K562 (cell line): ENCODE data around the gene HBB. TPM values are rescaled to one million over a fixed set of nuclear protein-coding genes. Genes with fewer than 3 reads are reported as not detected.

Experiments used
- ARID1B ChIP-seq: fragments of 450-650 bp; IDR thresholded peaks from 2 replicates; pipeline ENCODE4 v1.6.1; 2016; ENCODE audit warnings: antibody characterized with exemption, mild to moderate bottlenecking, inconsistent platforms
- BHLHE40 ChIP-seq: IDR thresholded peaks from 2 replicates; pipeline ENCODE4 v1.6.1; 2011; ENCODE audit warnings: low read length, improper control_type of control experiment
- CBFA2T2 ChIP-seq: fragments of 450-650 bp; conservative IDR thresholded peaks from 2 replicates; pipeline ENCODE4 v1.6.1; 2017; ENCODE audit warnings: mild to moderate bottlenecking
- CREM ChIP-seq: IDR thresholded peaks from 2 replicates; pipeline ENCODE4 v1.6.1; 2014; ENCODE audit warnings: antibody characterized with exemption, low read depth
- ELF1 ChIP-seq: fragments of 200-800 bp; sonication (Bioruptor generic); IDR thresholded peaks from 2 replicates; pipeline ENCODE4 v1.6.1; 2016; ENCODE audit warnings: missing genetic modification characterization, missing compliant biosample characterization
- ESRRB ChIP-seq: fragments of 250-450 bp; sonication (Bioruptor Pico); IDR thresholded peaks from 2 replicates; pipeline ENCODE4 v1.5.0; 2020; ENCODE audit warnings: mild to moderate bottlenecking, moderate library complexity, borderline replicate concordance
- FOS ChIP-seq: IDR thresholded peaks from 3 replicates; pipeline ENCODE4 v1.6.1; 2011; ENCODE audit not compliant: insufficient read length; ENCODE audit errors: extremely low read depth
- GATA2 ChIP-seq: sonication (generic); formaldehyde crosslinking; IDR thresholded peaks from 2 replicates; pipeline ENCODE4 v1.4.0; 2020; ENCODE audit warnings: mild to moderate bottlenecking, missing genetic modification reagents
- GTF2E2 ChIP-seq: fragments of 200-800 bp; sonication (Bioruptor generic); IDR thresholded peaks from 2 replicates; pipeline ENCODE4 v1.6.1; 2016; ENCODE audit warnings: missing genetic modification characterization, missing compliant biosample characterization
- KLF6 ChIP-seq: fragments of 250-450 bp; sonication (Bioruptor Pico); IDR thresholded peaks from 2 replicates; pipeline ENCODE4 v1.4.0; 2020; ENCODE audit warnings: mild to moderate bottlenecking, moderate library complexity, borderline replicate concordance
- LEF1 ChIP-seq: fragments of 450-650 bp; IDR thresholded peaks from 2 replicates; pipeline ENCODE4 v1.6.1; 2016; ENCODE audit warnings: mild to moderate bottlenecking
- MCM3 ChIP-seq: fragments of 450-650 bp; IDR thresholded peaks from 2 replicates; pipeline ENCODE4 v1.6.1; 2016
- NCOR1 ChIP-seq: fragments of 450-650 bp; IDR thresholded peaks from 2 replicates; pipeline ENCODE4 v1.6.1; 2016; ENCODE audit warnings: mild to moderate bottlenecking, moderate library complexity
- NELFE ChIP-seq: IDR thresholded peaks from 2 replicates; pipeline ENCODE4 v1.6.1; 2011; ENCODE audit warnings: mild to moderate bottlenecking; ENCODE audit not compliant: insufficient read depth, insufficient read length
- NFATC3 ChIP-seq: fragments of 450-650 bp; IDR thresholded peaks from 2 replicates; pipeline ENCODE4 v1.6.1; 2017; ENCODE audit warnings: mild to moderate bottlenecking
- NFIC ChIP-seq: fragments of 450-650 bp; IDR thresholded peaks from 2 replicates; pipeline ENCODE4 v1.6.1; 2017; ENCODE audit warnings: mild to moderate bottlenecking, inconsistent platforms
- PHF20 ChIP-seq: fragments of 450-650 bp; IDR thresholded peaks from 2 replicates; pipeline ENCODE4 v1.6.1; 2018; ENCODE audit not compliant: partially characterized antibody
- RBBP5 ChIP-seq: fragments of 200-600 bp; sonication (generic); IDR thresholded peaks from 2 replicates; pipeline ENCODE4 v1.6.1; 2012; ENCODE audit warnings: borderline replicate concordance, mild to moderate bottlenecking, low read length, control low read depth, inconsistent platforms; ENCODE audit not compliant: insufficient read depth, poor library complexity, severe bottlenecking
- RFX7 ChIP-seq: fragments of 250-450 bp; sonication (Bioruptor Pico); IDR thresholded peaks from 2 replicates; pipeline ENCODE4 v1.5.1; 2021; ENCODE audit warnings: mild to moderate bottlenecking
- SETDB1 ChIP-seq: IDR thresholded peaks from one replicate; pipeline ENCODE4 v1.6.1; 2012; ENCODE audit warnings: low read length, control low read depth, inconsistent platforms
- SMAD4 ChIP-seq: fragments of 250-450 bp; sonication (Bioruptor Pico); conservative IDR thresholded peaks from 2 replicates; pipeline ENCODE4 v1.8.0; 2021; ENCODE audit warnings: inconsistent platforms, mild to moderate bottlenecking, moderate library complexity
- TAL1 ChIP-seq: fragments of 450-650 bp; IDR thresholded peaks from 2 replicates; pipeline ENCODE4 v1.6.1; 2016; ENCODE audit warnings: mild to moderate bottlenecking
- XRCC4 ChIP-seq: IDR thresholded peaks from one replicate; pipeline ENCODE4 v1.6.1; 2011; ENCODE audit not compliant: insufficient read depth, insufficient read length; ENCODE audit errors: extremely low read depth
- ZNF239 ChIP-seq: fragments of 250-450 bp; sonication (Bioruptor Pico); IDR thresholded peaks from 2 replicates; pipeline ENCODE4 v1.4.0; 2020; ENCODE audit warnings: mild to moderate bottlenecking
- ZNF316 ChIP-seq: fragments of 450-650 bp; IDR thresholded peaks from 2 replicates; pipeline ENCODE4 v1.6.1; 2016
- polyA plus RNA-seq, 8 experiments: library from polyadenylated mRNA; depleted of rRNA in 4 of 8; stranded (reverse) in 5 of 8; unstranded in 3 of 8; fragments of >200 nt; fragmentation: Nextera tagmentation in 2 of 8; fragmentation: Illumina TruSeq in 1 of 8; extraction: Ambion mirVana in 2 of 8; extraction: Trizol in 1 of 8; gene quantifications; 2 replicates each; pipeline versions ENCODE4 v1.2.1 to v1.2.3, GENCODE V29; 2011 to 2014; ENCODE audit warnings: inconsistent platforms in 1 of 8, missing spikeins in 1 of 8
- total RNA-seq, 7 experiments: library from RNA; depleted of rRNA in 6 of 7; stranded (reverse); fragments of >200 nt in 6 of 7; fragmentation: Illumina TruSeq in 2 of 7; extraction: Trizol in 2 of 7; gene quantifications; 2 replicates each; pipeline versions ENCODE4 v1.2.1 to v1.2.3, GENCODE V29; 2011 to 2021; ENCODE audit warnings: low replicate concordance in 1 of 7
- TF ChIP-seq, protein P1 (sequence below), 3 experiments: fragments of 200-800 bp in 1 of 3; fragments of 250-450 bp in 1 of 3; fragments of 450-650 bp in 1 of 3; sonication (Bioruptor Pico) in 1 of 3; sonication (Bioruptor generic) in 1 of 3; formaldehyde crosslinking in 1 of 3; IDR thresholded peaks; 2 replicates each; pipeline versions ENCODE4 v1.6.1 to v1.8.0; 2016 to 2022; ENCODE audit warnings: mild to moderate bottlenecking in 2 of 3, missing genetic modification characterization in 2 of 3, missing compliant biosample characterization in 1 of 3, moderate library complexity in 1 of 3
- TF ChIP-seq, protein P2 (sequence below): sonication (generic); formaldehyde crosslinking; IDR thresholded peaks from 2 replicates; pipeline ENCODE4 v1.8.0; 2022; ENCODE audit warnings: missing genetic modification reagents, mild to moderate bottlenecking, moderate library complexity, borderline replicate concordance

The HBB gene
- total and polyA plus RNA-seq, 9 of the 15 experiments (the other 6 are each of a cell fraction or from before 2014, with no cell fraction given): 0.33 to 3.4 (median 1.2) TPM; not detected in 2

DNA sequence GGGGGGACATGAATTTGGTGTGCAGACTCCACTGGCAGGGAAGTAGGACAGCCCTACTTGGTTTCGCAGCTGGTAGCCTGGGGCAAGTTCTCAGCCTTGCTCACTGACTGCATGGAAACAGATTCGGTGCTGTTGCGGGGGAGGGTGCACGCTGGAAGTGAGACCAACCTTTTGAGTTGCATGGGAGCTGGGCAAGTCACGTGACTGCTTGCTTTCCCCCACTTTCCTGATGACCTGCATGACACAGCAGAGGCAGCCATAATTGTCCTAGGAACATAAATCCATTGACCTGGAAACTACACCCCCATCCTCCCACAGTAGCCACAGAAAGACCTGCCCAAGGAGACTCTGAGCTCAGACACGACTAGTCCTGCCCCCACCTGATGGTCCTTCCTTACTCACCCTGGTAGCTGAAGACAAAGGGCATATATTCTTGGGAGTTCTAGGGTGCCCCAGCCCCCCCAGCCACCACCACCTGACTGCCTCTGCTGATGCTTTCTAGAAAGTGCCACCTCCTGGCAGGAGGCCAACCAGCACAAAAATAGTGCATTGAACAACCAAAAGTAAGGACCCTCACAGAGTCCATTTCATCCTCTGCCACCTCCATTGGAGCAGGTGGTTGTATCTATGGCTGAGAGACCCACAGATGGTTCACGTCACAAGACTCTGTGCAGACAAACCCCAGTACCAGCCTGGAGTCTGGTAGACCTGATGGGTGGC lies 31.8 kb upstream of the HBB start (continued):
- TF ChIP-seq, protein P1, sequence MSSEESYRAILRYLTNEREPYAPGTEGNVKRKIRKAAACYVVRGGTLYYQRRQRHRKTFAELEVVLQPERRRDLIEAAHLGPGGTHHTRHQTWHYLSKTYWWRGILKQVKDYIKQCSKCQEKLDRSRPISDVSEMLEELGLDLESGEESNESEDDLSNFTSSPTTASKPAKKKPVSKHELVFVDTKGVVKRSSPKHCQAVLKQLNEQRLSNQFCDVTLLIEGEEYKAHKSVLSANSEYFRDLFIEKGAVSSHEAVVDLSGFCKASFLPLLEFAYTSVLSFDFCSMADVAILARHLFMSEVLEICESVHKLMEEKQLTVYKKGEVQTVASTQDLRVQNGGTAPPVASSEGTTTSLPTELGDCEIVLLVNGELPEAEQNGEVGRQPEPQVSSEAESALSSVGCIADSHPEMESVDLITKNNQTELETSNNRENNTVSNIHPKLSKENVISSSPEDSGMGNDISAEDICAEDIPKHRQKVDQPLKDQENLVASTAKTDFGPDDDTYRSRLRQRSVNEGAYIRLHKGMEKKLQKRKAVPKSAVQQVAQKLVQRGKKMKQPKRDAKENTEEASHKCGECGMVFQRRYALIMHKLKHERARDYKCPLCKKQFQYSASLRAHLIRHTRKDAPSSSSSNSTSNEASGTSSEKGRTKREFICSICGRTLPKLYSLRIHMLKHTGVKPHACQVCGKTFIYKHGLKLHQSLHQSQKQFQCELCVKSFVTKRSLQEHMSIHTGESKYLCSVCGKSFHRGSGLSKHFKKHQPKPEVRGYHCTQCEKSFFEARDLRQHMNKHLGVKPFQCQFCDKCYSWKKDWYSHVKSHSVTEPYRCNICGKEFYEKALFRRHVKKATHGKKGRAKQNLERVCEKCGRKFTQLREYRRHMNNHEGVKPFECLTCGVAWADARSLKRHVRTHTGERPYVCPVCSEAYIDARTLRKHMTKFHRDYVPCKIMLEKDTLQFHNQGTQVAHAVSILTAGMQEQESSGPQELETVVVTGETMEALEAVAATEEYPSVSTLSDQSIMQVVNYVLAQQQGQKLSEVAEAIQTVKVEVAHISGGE (CRISPR knock-in tag; IDR thresholded peaks at IDR 0.05): no peak
- TF ChIP-seq RFX7 (no peak), TAL1 (no peak), FOS (no peak), NFATC3 (no peak), KLF6 (CRISPR knock-in tag) (peak; percentile 66; the same call in 1 of the 2 replicates), XRCC4 (no peak), SETDB1 (no peak), ZNF316 (peak; percentile 72), MCM3 (no peak), ESRRB (CRISPR knock-in tag) (no peak), NELFE (no peak), ARID1B (peak; percentile 58; the same call in 1 of the 2 replicates), SMAD4 (peak; percentile 85), GATA2 (CRISPR knock-in tag) (no peak), PHF20 (no peak), CBFA2T2 (peak; percentile 92), LEF1 (peak; percentile 65), CREM (peak; percentile 50; the same call in 1 of the 2 replicates), RBBP5 (no peak), GTF2E2 (tag) (0 out of 2 replicates have a peak, but pooled peaks have one; percentile 39), ELF1 (tag) (no peak), NCOR1 (peak; percentile 27; the same call in 1 of the 2 replicates), BHLHE40 (peak; percentile 94), ZNF239 (CRISPR knock-in tag) (no peak), NFIC (peak; percentile 94)
- TF ChIP-seq, protein P2, sequence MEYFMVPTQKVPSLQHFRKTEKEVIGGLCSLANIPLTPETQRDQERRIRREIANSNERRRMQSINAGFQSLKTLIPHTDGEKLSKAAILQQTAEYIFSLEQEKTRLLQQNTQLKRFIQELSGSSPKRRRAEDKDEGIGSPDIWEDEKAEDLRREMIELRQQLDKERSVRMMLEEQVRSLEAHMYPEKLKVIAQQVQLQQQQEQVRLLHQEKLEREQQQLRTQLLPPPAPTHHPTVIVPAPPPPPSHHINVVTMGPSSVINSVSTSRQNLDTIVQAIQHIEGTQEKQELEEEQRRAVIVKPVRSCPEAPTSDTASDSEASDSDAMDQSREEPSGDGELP (CRISPR knock-in tag): peak; percentile 52; the same call in 1 of the 2 replicates
